Ovary (tissue), 3 donors: ENCODE measurements around the gene PI4K2A.

Experiments
- CTCF ChIP-seq, 3 donors: fragments of 450-650 bp in 2 of 3; fragments of 200-600 bp in 1 of 3; IDR thresholded peaks; one replicate each; pipeline versions ENCODE4 v1.5.1 to v1.8.0; 2016 to 2022; ENCODE audit warnings: antibody characterized with exemption in 3 of 3, mild to moderate bottlenecking in 1 of 3
- EP300 ChIP-seq: sonication (generic); formaldehyde crosslinking; IDR thresholded peaks from one replicate; pipeline ENCODE4 v1.6.1; 2017; ENCODE audit warnings: antibody characterized with exemption
- donor health status: DM: no; HTN: no; CAD: no.

- TF ChIP-seq CTCF (IDR thresholded peaks at IDR 0.05) (no peak), EP300 (no peak)
Measured at GRCh38 chr10:97597778-97598177, 42.7 kb upstream of the PI4K2A start.
